Measurements from ENCODE around the gene NFASC.

NFASC gene

DNA sequence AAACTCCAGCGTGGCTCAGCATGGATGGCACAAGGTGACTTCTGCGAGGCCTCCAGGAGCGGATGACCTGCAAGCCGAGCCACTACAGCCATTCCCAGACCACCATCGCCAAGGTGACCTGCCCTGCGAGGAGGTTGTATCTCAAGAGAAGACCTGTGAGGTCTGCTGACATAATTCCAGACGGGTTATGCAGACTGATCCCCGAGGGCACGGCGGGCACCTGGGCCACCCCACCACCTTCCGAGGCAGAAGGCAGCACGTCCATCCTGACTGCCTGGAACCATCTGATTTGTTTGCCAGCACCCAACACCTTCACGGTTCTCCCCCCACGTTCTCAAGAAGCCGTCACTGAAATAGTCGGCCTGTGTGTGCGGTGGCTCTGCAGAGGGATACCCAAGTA is 115.5 kb downstream of the NFASC start:
- H3K4me1 ChIP-seq (ENCODE audit: control insufficient read depth, insufficient read depth, low read length): peaks cover 33% of the 10 kb centered on the region
- no peaks in the 10 kb centered on the region for H3K27me3 ChIP-seq (ENCODE audit: control insufficient read depth, insufficient read depth, low read length, poor library complexity, severe bottlenecking)
- no peaks in the 10 kb centered on the region for H3K36me3 ChIP-seq (ENCODE audit: control insufficient read depth, insufficient read depth, low read length)
- H3K27ac ChIP-seq (ENCODE audit: insufficient read depth, low read depth, low read length, poor library complexity, severe bottlenecking): no peak overlapping the region
- H3K4me3 ChIP-seq (ENCODE audit: insufficient read depth, low read depth, low read length): no peak overlapping the region
- no peaks in the 10 kb centered on the region for H3K9me3 ChIP-seq (ENCODE audit: control insufficient read depth, low read length)
- WGBS, 2 experiments: 90 to 91% methylated on average over 17 of the region's 17 CpGs

DNA sequence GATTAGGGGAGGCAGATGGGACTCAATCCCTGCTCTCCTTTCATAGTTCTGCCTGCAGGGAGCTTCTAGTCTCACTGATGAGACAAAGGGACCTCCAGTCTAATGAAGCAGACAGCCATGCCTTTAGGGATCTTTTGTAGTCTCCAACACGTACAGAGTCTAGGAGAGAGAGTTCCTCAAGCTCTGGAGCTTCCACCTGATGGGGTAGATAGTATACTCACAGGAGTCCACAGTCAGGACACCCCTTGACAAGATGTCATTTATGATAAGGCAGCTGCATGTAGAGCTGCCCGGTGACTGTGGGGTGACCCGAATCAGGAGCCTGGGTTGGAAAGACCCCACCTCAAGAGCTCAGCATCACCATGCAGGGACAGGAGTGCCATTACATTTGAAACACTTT is 117.0 kb downstream of the NFASC start:
- WGBS, 2 experiments: 83 to 84% methylated on average over 3 of the region's 3 CpGs
- peaks cover 7% of the 10 kb centered on the region for H3K27me3 ChIP-seq (ENCODE audit: control insufficient read depth, insufficient read depth, low read length, poor library complexity, severe bottlenecking)
- H3K4me3 ChIP-seq (ENCODE audit: insufficient read depth, low read depth, low read length): no peak overlapping the region
- H3K27ac ChIP-seq (ENCODE audit: insufficient read depth, low read depth, low read length, poor library complexity, severe bottlenecking): peak overlapping the region; percentile 58
- peaks cover 42% of the 10 kb centered on the region for H3K4me1 ChIP-seq (ENCODE audit: control insufficient read depth, insufficient read depth, low read length)
- H3K36me3 ChIP-seq (ENCODE audit: control insufficient read depth, insufficient read depth, low read length): no peaks in the 10 kb centered on the region
- H3K9me3 ChIP-seq (ENCODE audit: control insufficient read depth, low read length): no peaks in the 10 kb centered on the region

- 25 to 29% methylated on average over 4 of the region's 4 CpGs for WGBS, 2 experiments
- H3K27me3 ChIP-seq (ENCODE audit: control insufficient read depth, insufficient read depth, low read length, poor library complexity, severe bottlenecking): peaks cover 9% of the 10 kb centered on the region
- peak overlapping the region; percentile 58 for H3K27ac ChIP-seq (ENCODE audit: insufficient read depth, low read depth, low read length, poor library complexity, severe bottlenecking)
- no peak overlapping the region for H3K4me3 ChIP-seq (ENCODE audit: insufficient read depth, low read depth, low read length)
- no peaks in the 10 kb centered on the region for H3K36me3 ChIP-seq (ENCODE audit: control insufficient read depth, insufficient read depth, low read length)
- peaks cover 42% of the 10 kb centered on the region for H3K4me1 ChIP-seq (ENCODE audit: control insufficient read depth, insufficient read depth, low read length)
- H3K9me3 ChIP-seq (ENCODE audit: control insufficient read depth, low read length): no peaks in the 10 kb centered on the region
Measured at GRCh38 chr1:204988196-204988595, 117.5 kb downstream of the NFASC start.

DNA sequence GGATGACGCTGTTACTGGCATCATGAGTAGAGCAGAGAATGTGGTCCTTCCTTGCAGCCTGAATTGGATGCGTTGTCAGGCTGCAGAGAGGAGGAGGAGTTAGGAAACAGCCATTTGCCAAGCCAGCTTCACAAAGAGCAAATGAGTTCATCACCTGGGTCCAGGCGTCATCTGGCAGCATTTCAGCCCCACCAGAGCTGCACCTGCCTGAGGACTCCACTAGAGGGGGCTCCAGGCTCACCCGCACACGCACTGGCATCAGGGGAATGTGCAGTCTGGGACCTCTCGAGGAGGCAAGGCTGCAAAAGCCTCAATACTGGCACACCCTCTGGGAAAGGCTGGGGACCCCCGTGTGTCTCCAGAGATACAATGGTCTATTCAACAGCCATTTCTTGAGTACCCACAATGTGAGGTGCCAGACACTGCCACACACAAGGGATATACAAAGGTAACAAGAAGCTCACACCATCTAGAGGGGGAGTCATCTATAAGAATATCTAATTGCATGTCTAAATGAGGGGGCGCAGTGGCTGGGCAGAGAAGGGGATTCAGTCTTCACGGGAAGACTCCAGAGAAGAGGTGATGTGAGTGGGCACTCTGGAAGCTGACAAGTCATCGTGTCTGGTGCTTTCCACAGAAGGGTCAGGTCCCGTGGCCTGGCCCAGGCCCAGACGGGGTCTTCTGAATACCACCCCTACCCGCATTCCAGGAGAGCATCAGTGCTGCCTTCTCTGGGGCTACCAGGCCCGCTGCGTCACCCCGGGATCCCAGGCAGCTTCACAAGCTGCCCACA is 118.8 kb downstream of the NFASC start:
- Histone ChIP-seq H3K9me3 (ENCODE audit: control insufficient read depth, low read length) (no peaks in the 10 kb centered on the region), H3K36me3 (ENCODE audit: control insufficient read depth, insufficient read depth, low read length) (no peaks in the 10 kb centered on the region), H3K27ac (ENCODE audit: insufficient read depth, low read depth, low read length, poor library complexity, severe bottlenecking) (no peak overlapping the region), H3K27me3 (ENCODE audit: control insufficient read depth, insufficient read depth, low read length, poor library complexity, severe bottlenecking) (peaks cover 9% of the 10 kb centered on the region), H3K4me1 (ENCODE audit: control insufficient read depth, insufficient read depth, low read length) (peaks cover 42% of the 10 kb centered on the region), H3K4me3 (ENCODE audit: insufficient read depth, low read depth, low read length) (no peak overlapping the region)
- 53 to 56% methylated on average over 16 of the region's 16 CpGs for WGBS, 2 experiments

GRCh38 chr1:204990059-204990664 is 119.5 kb downstream of the NFASC start:
- Histone ChIP-seq H3K27ac (ENCODE audit: insufficient read depth, low read depth, low read length, poor library complexity, severe bottlenecking) (no peak overlapping the region), H3K9me3 (ENCODE audit: control insufficient read depth, low read length) (no peaks in the 10 kb centered on the region), H3K36me3 (ENCODE audit: control insufficient read depth, insufficient read depth, low read length) (no peaks in the 10 kb centered on the region), H3K27me3 (ENCODE audit: control insufficient read depth, insufficient read depth, low read length, poor library complexity, severe bottlenecking) (peaks cover 9% of the 10 kb centered on the region), H3K4me3 (ENCODE audit: insufficient read depth, low read depth, low read length) (no peak overlapping the region), H3K4me1 (ENCODE audit: control insufficient read depth, insufficient read depth, low read length) (peaks cover 42% of the 10 kb centered on the region)
- 47 to 49% methylated on average over 2 to 3 of the region's 3 CpGs for WGBS, 2 experiments

GRCh38 chr1:204990721-204991341 is 120.2 kb downstream of the NFASC start:
- H3K27ac ChIP-seq (ENCODE audit: insufficient read depth, low read depth, low read length, poor library complexity, severe bottlenecking): no peak overlapping the region
- no peak overlapping the region for H3K4me3 ChIP-seq (ENCODE audit: insufficient read depth, low read depth, low read length)
- peaks cover 42% of the 10 kb centered on the region for H3K4me1 ChIP-seq (ENCODE audit: control insufficient read depth, insufficient read depth, low read length)
- peaks cover 9% of the 10 kb centered on the region for H3K27me3 ChIP-seq (ENCODE audit: control insufficient read depth, insufficient read depth, low read length, poor library complexity, severe bottlenecking)
- WGBS, 2 experiments: 61 to 63% methylated on average over 11 of the region's 11 CpGs
- H3K9me3 ChIP-seq (ENCODE audit: control insufficient read depth, low read length): no peaks in the 10 kb centered on the region
- H3K36me3 ChIP-seq (ENCODE audit: control insufficient read depth, insufficient read depth, low read length): no peaks in the 10 kb centered on the region

- 27 to 32% methylated on average over 11 of the region's 11 CpGs for WGBS, 2 experiments
- H3K9me3 ChIP-seq (ENCODE audit: control insufficient read depth, low read length): no peaks in the 10 kb centered on the region
- no peaks in the 10 kb centered on the region for H3K36me3 ChIP-seq (ENCODE audit: control insufficient read depth, insufficient read depth, low read length)
- H3K4me1 ChIP-seq (ENCODE audit: control insufficient read depth, insufficient read depth, low read length): peaks cover 42% of the 10 kb centered on the region
- peaks cover 9% of the 10 kb centered on the region for H3K27me3 ChIP-seq (ENCODE audit: control insufficient read depth, insufficient read depth, low read length, poor library complexity, severe bottlenecking)
- no peak overlapping the region for H3K27ac ChIP-seq (ENCODE audit: insufficient read depth, low read depth, low read length, poor library complexity, severe bottlenecking)
- H3K4me3 ChIP-seq (ENCODE audit: insufficient read depth, low read depth, low read length): no peak overlapping the region
Measured at GRCh38 chr1:204991342-204991844, 120.7 kb downstream of the NFASC start.

DNA sequence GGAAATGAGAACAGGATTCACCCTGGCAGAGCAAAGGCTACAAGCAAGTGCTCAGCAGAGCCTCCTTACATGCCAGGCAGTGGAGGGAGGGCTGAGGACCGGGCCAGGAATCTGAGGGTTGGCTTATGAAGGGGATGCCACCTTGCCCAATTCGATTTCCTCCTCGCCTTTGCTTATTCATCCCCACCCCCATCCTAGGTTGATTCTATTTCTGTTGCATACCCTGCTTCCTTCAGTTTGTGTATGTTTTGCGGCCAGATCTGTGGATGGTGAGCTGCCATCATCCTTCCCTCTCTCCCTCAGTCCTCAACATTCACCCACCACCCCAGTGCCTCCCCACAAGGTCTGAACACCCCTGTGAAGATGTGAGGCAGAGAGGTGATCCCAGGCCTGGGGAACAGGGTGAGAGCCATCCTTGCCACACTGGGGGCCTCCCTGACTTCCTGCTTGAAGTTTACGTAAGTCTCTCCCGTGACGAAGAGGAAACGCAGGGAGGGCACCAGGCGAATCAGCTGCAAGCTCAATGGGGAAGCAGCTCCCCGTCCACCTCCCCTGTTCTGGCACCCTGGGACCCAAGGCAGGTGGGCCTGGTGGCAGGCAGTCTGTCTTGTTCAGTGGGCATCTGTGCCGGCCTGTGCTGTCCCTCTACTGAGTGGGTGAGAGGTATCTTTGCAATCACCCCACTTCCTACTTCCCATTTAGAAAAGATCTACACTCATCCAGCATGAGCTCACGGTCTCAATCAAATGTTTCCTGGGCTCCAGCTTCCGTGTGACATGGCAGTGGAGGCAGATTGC is 121.7 kb downstream of the NFASC start:
- H3K9me3 ChIP-seq (ENCODE audit: control insufficient read depth, low read length): no peaks in the 10 kb centered on the region
- peaks cover 42% of the 10 kb centered on the region for H3K4me1 ChIP-seq (ENCODE audit: control insufficient read depth, insufficient read depth, low read length)
- WGBS, 2 experiments: 93 to 96% methylated on average over 13 of the region's 13 CpGs
- H3K36me3 ChIP-seq (ENCODE audit: control insufficient read depth, insufficient read depth, low read length): no peaks in the 10 kb centered on the region
- H3K27me3 ChIP-seq (ENCODE audit: control insufficient read depth, insufficient read depth, low read length, poor library complexity, severe bottlenecking): peaks cover 9% of the 10 kb centered on the region
- H3K27ac ChIP-seq (ENCODE audit: insufficient read depth, low read depth, low read length, poor library complexity, severe bottlenecking): no peak overlapping the region
- H3K4me3 ChIP-seq (ENCODE audit: insufficient read depth, low read depth, low read length): no peak overlapping the region

- Histone ChIP-seq H3K9me3 (ENCODE audit: control insufficient read depth, low read length) (no peaks in the 10 kb centered on the region), H3K36me3 (ENCODE audit: control insufficient read depth, insufficient read depth, low read length) (no peaks in the 10 kb centered on the region), H3K27ac (ENCODE audit: insufficient read depth, low read depth, low read length, poor library complexity, severe bottlenecking) (no peak overlapping the region), H3K27me3 (ENCODE audit: control insufficient read depth, insufficient read depth, low read length, poor library complexity, severe bottlenecking) (peaks cover 9% of the 10 kb centered on the region), H3K4me3 (ENCODE audit: insufficient read depth, low read depth, low read length) (no peak overlapping the region), H3K4me1 (ENCODE audit: control insufficient read depth, insufficient read depth, low read length) (peaks cover 44% of the 10 kb centered on the region)
- WGBS, 2 experiments: 95% methylated on average over 10 of the region's 10 CpGs
Measured at GRCh38 chr1:204992998-204993314, 122.3 kb downstream of the NFASC start.
